Transverse colon (tissue), 4 donors: ENCODE results near the gene SLC39A11. TPM values are rescaled to one million over a fixed set of nuclear protein-coding genes. Genes with fewer than 3 reads are reported as not detected.

Source experiments
- DNase-seq: peaks from one replicate; pipeline ENCODE4 v3.0.0-alpha.2; 2019
- H3K27ac ChIP-seq, 4 donors: fragments of 200-600 bp; sonication (generic); 2 replicates each; pipeline ENCODE4 v1.5.1; 2016 to 2018; ENCODE audit warnings: inconsistent platforms in 4 of 4
- H3K27me3 ChIP-seq: fragments of 200-600 bp; sonication (generic); 2 replicates; pipeline ENCODE4 v1.5.1; 2017; ENCODE audit warnings: inconsistent platforms
- H3K36me3 ChIP-seq, 4 donors: fragments of 200-600 bp; sonication (generic); 2 replicates each; pipeline ENCODE4 v1.5.1; 2017 to 2019; ENCODE audit warnings: inconsistent platforms in 4 of 4
- H3K4me1 ChIP-seq, 4 donors: fragments of 200-600 bp; sonication (generic); 2 replicates each; pipeline ENCODE4 v1.5.1; 2017 to 2020; ENCODE audit warnings: inconsistent platforms in 4 of 4
- H3K4me3 ChIP-seq, 4 donors: fragments of 200-600 bp; sonication (generic); 1 replicate in 1 of 4; 2 replicates in 3 of 4; pipeline versions ENCODE4 v1.5.1 to v1.6.1; 2017 to 2019; ENCODE audit warnings: inconsistent platforms in 4 of 4
- H3K9me3 ChIP-seq, 2 donors: fragments of 200-600 bp; sonication (generic); 2 replicates each; pipeline ENCODE4 v1.5.1; 2017 to 2019; ENCODE audit warnings: inconsistent platforms in 2 of 2
- EP300 ChIP-seq: sonication (generic); formaldehyde crosslinking; IDR thresholded peaks from one replicate; pipeline ENCODE4 v1.6.1; 2017; ENCODE audit warnings: antibody characterized with exemption, low read depth
- POLR2A ChIP-seq: fragments of 450-650 bp; IDR thresholded peaks from one replicate; pipeline ENCODE4 v1.6.1; 2016; ENCODE audit warnings: antibody characterized with exemption, mild to moderate bottlenecking, moderate library complexity
- POLR2AphosphoS5 ChIP-seq, 3 donors: sonication (generic); formaldehyde crosslinking; IDR thresholded peaks; one replicate each; pipeline ENCODE4 v1.6.1; 2016; ENCODE audit warnings: antibody characterized with exemption in 3 of 3
- WGBS, 2 donors: methylation state at CpG; one replicate each; pipeline ENCODE4 v1.1.5; 2018; ENCODE audit warnings: low coverage in 1 of 2; 5-methylcytosine and 5-hydroxymethylcytosine counted together
- in situ Hi-C, 4 donors: fragments of 200-750 bp; cut with MboI; loops; one replicate each; pipeline versions ENCODE4 v1.15.0 to v1.15.1; 2017; ENCODE audit warnings: low sequenced_read_pairs in 3 of 4, low pct_ligation_motif_present in 1 of 4, low pct_unique_long_range_greater_than_20kb in 1 of 4
- intact Hi-C: fragments of 100-400 bp; cut with DNase I; formaldehyde crosslinking; loops from one replicate; pipeline ENCODE4 v1.15.1; 2023; ENCODE audit warnings: low total_unique reads
- total RNA-seq, 4 donors: library from RNA; depleted of rRNA; stranded (reverse); fragments of >200 nt; gene quantifications; one replicate each; pipeline ENCODE4 v1.1.0, GENCODE V29; 2016
- TF ChIP-seq, protein P1 (sequence below), 5 experiments: fragments of 200-600 bp in 3 of 5; fragments of 450-650 bp in 2 of 5; sonication (generic) in 3 of 5; IDR thresholded peaks; 1 replicate in 2 of 5; 2 replicates in 3 of 5; pipeline ENCODE4 v1.5.1; 2016 to 2017; ENCODE audit warnings: antibody characterized with exemption in 5 of 5, inconsistent platforms in 3 of 5, mild to moderate bottlenecking in 2 of 5, moderate library complexity in 1 of 5

The SLC39A11 gene
- total RNA-seq, 4 donors from 2014 or later, result 20.7 to 49.7 (median 33.3) TPM

DNA sequence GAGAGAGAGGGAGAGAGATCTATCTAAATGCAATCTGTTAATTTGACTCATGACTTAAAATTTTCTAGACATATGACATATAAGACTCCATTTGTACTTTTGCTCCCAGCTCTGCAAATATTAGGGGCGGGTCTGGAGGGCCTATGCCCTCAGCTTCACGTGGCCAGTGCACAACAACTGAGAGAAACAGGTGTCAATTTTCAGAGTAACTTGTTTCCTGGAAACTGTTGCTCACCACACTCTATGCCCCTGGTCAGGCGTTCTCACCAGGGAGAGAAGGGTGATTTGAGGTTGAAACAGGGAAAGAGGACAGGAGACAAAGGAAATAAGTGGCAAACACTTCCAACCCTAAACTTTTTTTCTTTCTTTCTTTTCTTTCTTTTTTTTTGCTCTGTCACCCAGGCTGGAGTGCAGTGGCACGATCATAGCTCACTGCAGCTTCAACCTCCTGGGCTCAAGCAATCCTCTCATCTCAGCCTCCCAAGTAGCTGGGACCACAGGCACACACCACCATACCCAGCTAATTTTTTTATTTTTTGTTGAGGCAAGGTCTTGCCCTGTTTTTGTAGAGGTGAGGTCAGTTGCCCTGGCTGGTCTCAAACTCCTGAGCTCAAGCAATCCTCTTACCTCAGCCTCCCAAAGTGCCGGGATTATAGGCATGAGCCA is 270.0 kb downstream of the SLC39A11 start:
- WGBS, 2 donors, result 63% methylated on average over 5 of the region's 5 CpGs; no CpG with 5 or more reads in 1 of the 2 donors
- H3K27ac ChIP-seq, result no peak overlapping the region
- H3K4me3 ChIP-seq, result no peak overlapping the region
- no peaks in the 10 kb centered on the region for H3K36me3 ChIP-seq
- H3K9me3 ChIP-seq, result peaks cover 6 to 17% of the 10 kb centered on the region in 2 donors
- no peaks in the 10 kb centered on the region for H3K4me1 ChIP-seq
- in situ Hi-C loops, result no loop called here
- TF ChIP-seq POLR2A, result no peak
- TF ChIP-seq, protein P1, sequence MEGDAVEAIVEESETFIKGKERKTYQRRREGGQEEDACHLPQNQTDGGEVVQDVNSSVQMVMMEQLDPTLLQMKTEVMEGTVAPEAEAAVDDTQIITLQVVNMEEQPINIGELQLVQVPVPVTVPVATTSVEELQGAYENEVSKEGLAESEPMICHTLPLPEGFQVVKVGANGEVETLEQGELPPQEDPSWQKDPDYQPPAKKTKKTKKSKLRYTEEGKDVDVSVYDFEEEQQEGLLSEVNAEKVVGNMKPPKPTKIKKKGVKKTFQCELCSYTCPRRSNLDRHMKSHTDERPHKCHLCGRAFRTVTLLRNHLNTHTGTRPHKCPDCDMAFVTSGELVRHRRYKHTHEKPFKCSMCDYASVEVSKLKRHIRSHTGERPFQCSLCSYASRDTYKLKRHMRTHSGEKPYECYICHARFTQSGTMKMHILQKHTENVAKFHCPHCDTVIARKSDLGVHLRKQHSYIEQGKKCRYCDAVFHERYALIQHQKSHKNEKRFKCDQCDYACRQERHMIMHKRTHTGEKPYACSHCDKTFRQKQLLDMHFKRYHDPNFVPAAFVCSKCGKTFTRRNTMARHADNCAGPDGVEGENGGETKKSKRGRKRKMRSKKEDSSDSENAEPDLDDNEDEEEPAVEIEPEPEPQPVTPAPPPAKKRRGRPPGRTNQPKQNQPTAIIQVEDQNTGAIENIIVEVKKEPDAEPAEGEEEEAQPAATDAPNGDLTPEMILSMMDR (IDR thresholded peaks at IDR 0.05), result no peak
- no peak for TF ChIP-seq EP300
- TF ChIP-seq POLR2AphosphoS5 (IDR thresholded peaks at IDR 0.05), result no peak
- intact Hi-C loops, result no loop called here
- no peak for DNase-seq
- H3K27me3 ChIP-seq, result no peaks in the 10 kb centered on the region

DNA sequence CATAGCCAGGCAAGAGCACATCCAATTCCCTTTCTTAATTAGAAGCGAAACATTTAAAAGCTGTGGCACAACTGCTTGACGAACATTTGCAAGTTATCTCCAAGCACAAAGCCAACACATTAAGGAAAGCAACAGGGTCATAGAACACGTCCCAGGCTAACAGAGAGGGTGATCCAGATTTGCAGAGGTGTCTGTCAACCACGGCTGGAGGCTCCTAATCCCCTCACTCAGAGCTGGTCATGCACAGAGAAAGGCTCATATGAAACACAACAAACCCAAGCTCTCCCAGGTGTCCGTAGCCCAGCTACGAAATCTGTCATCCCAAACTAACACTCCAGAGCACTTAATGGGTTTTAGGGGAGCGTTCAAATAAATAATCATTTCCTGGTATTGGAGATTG is 276.1 kb downstream of the SLC39A11 start:
- intact Hi-C loops (no loop called here), in situ Hi-C loops (no loop called here)
- no peak overlapping the region for H3K27ac ChIP-seq
- DNase-seq, result no peak
- no peaks in the 10 kb centered on the region for H3K36me3 ChIP-seq
- no peaks in the 10 kb centered on the region for H3K27me3 ChIP-seq
- WGBS, 2 donors, result 91 to 100% methylated on average over 2 to 7 of the region's 7 CpGs
- TF ChIP-seq POLR2A (no peak), POLR2AphosphoS5 (IDR thresholded peaks at IDR 0.05) (no peak), EP300 (no peak)
- TF ChIP-seq, protein P1 (IDR thresholded peaks at IDR 0.05), result no peak
- H3K9me3 ChIP-seq, result peaks cover 0 to under 1% of the 10 kb centered on the region in 2 donors
- no peaks in the 10 kb centered on the region for H3K4me1 ChIP-seq
- H3K4me3 ChIP-seq, result no peak overlapping the region

DNA sequence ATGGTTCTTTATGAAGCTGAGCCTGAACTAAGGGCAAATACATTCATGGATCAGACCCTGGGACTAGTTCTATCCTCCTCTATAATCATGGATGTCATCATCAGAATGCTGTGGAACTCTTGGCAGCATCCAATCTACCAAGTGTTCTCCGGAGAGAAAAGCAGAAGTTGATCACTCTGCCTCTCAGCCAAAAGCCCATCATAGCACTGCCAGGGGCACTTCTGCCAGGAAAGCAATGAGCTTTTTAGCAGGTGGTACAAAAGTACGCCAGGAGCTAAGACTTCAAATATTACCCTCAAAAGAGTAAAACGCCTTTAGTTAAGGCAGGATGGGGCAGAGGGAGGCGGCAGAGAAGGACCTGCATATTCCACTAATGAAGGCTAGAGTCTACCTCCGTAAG is 279.0 kb downstream of the SLC39A11 start:
- Histone ChIP-seq H3K27me3 (no peaks in the 10 kb centered on the region), H3K9me3 (peaks cover 6 to 8% of the 10 kb centered on the region in 2 donors), H3K4me1 (no peaks in the 10 kb centered on the region), H3K27ac (no peak overlapping the region), H3K4me3 (no peak overlapping the region), H3K36me3 (no peaks in the 10 kb centered on the region)
- in situ Hi-C loops (no loop called here), intact Hi-C loops (no loop called here)
- no peak for TF ChIP-seq EP300
- TF ChIP-seq, protein P1 (IDR thresholded peaks at IDR 0.05), result no peak
- no peak for TF ChIP-seq POLR2AphosphoS5 (IDR thresholded peaks at IDR 0.05)
- TF ChIP-seq POLR2A, result no peak
- 95 to 100% methylated on average over 2 to 5 of the region's 5 CpGs for WGBS, 2 donors
- DNase-seq, result no peak

DNA sequence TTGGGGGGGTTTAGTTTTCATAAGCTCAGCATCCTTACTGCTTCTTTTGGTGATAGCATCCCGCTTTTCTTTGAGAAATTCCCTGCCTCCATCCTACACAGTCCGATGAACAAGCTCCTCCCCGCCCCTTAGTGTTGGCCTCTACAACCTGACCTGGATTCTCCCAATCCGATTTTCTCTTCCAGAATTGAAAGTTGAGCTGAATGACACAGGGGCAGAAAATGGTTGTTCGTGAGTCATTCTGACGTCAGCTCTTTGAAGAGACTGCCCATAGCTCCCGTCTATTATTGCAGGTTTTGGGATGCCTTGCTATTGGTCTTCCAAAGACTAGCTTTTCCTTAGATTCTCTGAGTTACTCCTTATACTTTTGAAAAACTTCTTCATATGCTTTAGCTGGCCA is 279.7 kb downstream of the SLC39A11 start:
- Histone ChIP-seq H3K4me1 (no peaks in the 10 kb centered on the region), H3K36me3 (no peaks in the 10 kb centered on the region), H3K4me3 (no peak overlapping the region), H3K27ac (no peak overlapping the region), H3K27me3 (no peaks in the 10 kb centered on the region), H3K9me3 (peaks cover 6 to 8% of the 10 kb centered on the region in 2 donors)
- in situ Hi-C loops (no loop called here), intact Hi-C loops (no loop called here)
- WGBS, 2 donors, result 92 to 100% methylated on average over 2 to 7 of the region's 7 CpGs
- no peak for DNase-seq
- no peak for TF ChIP-seq EP300
- TF ChIP-seq, protein P1 (IDR thresholded peaks at IDR 0.05), result no peak
- TF ChIP-seq POLR2AphosphoS5 (IDR thresholded peaks at IDR 0.05), result no peak
- TF ChIP-seq POLR2A, result no peak
